GM21723 (cell line): ENCODE measurements around the gene GPR62.
"Not testable (repeated sequence)": the region's sequence is repeated elsewhere in the genome, so short reads cannot be mapped to it uniquely, and the experiment has no call there.

Experiments used
- ATAC-seq: cut with Tn5 transposase; IDR thresholded peaks from one replicate; pipeline ENCODE4 v1.9.1; 2021; ENCODE audit warnings: mild to moderate bottlenecking, moderate library complexity; ENCODE audit not compliant: unreplicated experiment

The GPR62 gene, protein sequence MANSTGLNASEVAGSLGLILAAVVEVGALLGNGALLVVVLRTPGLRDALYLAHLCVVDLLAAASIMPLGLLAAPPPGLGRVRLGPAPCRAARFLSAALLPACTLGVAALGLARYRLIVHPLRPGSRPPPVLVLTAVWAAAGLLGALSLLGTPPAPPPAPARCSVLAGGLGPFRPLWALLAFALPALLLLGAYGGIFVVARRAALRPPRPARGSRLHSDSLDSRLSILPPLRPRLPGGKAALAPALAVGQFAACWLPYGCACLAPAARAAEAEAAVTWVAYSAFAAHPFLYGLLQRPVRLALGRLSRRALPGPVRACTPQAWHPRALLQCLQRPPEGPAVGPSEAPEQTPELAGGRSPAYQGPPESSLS

DNA sequence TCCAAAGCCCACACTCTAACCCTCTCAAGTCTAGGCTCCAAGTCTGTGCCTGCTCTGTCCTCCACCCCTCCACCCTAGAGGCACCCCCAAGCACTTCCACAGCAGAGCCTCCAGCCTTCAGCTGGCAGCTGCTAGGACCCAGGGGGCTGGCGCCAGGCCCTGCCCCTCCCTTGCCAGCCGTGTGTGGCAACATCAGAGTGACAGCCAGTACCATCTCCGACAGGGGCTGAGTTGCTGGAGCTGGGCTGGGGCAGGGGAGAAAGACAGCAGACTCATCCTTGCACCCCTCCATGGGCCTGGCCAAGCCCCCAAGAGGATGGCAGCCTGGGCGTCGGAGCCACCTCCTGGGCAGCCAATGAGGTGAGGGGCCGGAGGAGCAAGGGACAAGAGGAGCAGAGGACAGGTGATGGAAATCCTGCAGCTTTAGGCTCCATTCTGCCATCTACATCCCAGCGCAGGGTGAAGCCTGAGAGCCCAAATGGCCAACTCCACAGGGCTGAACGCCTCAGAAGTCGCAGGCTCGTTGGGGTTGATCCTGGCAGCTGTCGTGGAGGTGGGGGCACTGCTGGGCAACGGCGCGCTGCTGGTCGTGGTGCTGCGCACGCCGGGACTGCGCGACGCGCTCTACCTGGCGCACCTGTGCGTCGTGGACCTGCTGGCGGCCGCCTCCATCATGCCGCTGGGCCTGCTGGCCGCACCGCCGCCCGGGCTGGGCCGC lies at the start of gene GPR62:
TSS of gene GPR62 (plus strand) at position 207 of the 718 bp plus-strand sequence. CDS start at position 479, 272 bp downstream.
- ATAC-seq, result no peak

DNA sequence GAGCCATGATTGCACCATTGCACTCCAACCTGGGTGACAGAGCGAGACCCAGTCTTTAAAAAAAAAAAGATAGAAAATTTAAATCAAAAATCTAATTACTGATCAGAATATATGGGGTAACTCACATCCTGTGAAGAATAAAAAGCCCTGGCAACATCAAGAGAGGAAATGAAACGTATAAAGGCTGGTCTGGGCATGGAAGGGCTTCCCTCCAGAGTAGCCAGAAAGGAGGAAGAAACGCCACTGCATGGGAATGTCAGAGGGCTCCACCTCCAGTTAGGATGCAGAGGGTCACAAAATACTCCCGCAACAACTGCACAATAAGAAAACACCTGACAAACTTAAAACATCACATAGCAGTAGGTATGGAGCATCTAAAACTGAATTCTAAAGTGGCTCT lies 47.2 kb upstream of the GPR62 start:
- ATAC-seq, result no peak

DNA sequence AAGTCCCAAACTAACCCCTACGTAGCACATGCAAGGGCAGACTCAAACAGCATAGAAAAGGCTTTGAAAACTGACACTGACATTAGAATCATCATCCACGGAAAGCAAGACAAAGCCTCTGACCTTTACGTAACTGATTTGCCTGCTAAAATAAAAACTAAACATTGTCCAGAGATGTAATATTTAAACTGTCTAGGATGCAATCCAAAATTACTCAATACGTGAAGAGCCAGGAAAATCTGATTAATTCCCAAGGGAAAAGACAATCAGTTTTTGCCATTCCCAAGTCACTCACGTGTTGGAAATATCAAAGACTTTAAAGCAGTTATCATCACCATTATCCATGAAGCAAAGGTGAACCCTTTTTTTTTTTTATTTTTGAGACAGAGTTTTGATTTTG lies 38.8 kb upstream of the GPR62 start:
- ATAC-seq, result no peak

DNA sequence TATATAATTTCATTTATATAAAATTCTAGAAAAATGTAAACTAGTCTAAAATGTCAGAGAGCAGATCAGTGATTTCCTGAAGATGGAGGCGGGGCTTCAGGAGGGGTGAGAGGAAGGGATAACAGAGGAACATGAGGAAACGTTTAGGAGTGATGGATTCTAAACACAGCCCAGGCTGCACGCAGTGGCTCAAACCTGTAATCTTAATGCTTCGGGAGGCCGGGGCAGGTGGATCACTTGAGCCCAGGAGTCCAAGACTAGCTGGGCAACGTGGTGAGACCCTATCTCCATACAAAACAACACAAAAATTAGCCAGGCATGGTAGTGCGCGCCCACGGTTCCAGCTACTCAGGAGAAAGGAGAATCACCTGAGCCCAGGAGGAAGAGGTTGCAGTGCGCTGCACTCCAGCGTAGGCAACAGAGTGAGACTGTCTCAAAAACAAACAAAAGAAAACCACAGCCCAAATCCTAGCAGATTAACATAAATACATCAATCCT lies 34.1 kb upstream of the GPR62 start:
- ATAC-seq, result no peak

DNA sequence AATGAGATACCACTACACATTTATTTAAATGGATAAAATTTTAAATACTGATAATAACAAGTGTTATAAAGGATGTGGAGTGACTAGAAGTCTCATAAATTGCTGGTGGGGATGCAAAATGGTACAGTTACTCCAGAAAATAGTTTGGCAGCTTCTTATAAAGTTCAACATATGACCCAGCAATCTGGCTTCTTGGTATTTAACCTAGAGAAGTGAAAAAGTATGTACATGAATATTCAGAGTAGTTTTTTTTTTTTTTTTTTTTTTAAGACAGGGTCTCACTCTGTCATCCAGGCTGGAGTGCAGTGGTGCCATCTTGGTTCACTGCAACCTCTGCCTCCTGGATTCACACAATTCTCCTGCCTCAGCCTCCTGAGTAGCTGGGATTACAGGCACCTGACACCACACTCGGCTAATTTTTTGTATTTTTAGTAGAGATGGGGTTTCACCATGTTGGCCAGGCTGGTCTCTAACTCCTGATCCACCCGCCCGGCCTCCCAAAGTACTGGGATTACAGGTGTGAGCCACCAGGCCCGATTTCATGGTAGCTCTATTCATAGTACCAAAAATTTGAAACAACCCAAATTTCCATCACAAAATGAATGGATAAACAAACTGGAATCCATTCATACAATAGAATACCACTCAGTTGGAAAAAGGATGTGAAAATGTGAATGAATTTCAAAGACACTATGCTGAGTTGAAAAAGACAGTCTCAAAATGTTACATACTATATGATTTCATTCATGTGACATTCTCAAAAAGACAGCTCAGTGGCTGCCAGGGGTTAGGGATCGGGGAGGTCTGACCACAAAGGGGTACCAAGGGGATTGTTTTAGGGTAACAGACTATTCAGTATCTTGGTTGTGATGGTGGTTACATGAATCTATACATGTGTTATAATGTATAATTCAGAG lies 27.9 kb upstream of the GPR62 start:
- ATAC-seq, result no peak

DNA sequence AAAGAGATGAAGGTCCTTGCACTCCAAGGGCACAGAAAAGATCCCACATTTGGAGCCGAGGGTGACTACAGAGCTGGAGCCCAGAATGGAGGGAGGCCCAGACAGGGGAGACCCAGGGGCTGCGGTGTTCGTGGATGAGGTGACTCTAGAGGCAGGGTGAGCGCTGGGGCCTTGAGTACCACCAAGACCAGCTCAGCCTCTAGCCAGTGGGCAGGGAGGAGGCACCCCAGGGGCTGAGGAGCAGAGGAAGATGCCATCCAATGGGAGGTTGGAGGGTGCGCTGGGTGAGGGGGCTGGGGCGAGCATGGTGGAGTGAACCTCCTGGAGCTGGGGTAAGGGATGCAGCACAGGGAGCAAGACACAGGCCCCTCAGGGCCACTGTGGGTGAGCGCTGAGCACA lies 26.7 kb upstream of the GPR62 start:
- no peak for ATAC-seq

DNA sequence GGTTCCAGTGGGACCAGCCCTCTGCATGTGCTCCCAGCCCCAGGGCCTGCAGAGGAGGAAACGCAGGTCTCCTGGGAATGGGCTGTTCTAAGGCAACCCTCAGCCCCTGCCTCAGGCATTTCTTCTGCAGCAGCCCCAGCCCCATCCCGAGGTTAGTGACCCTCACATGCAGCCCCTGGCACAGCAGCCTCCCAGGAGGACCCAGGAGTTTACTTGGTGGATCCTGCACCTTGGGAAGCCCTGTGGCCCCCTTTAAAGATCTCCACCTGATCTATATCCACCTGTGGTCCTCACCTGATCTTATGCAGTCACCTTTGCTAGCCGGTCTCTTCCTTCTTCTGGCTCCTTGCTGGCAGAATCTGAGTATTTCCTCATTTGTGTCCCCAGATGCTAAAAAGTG lies 26.2 kb upstream of the GPR62 start:
- ATAC-seq, result not testable (repeated sequence)

DNA sequence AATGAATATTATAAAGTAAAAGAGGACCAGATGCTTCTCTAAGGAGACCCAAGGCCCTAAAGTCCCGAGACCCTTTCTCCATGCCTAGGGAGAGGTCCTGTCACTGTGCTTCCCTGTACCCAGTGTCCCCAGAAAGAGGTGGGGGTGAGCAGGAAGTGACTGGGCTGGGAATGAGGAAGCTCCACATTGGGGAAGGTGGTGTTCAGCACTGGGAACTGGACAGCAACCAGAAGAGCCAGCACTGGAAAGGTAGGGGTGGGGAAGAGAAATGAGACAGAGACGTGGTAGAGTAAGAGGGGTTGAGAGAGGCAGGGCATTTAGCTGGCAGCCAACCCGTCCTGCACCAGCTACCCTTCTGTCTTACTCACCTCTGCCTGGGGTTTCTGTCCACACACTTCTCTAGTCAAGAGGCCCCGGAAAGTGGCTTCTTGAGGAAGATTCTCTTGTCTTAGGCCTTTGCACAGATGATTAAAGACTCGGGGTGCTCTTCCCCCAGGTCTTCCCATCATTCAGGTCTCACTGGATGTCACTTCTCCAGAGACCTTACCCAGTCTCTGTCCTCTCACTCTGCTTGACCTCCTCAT lies 25.7 kb upstream of the GPR62 start:
- ATAC-seq, result no peak

DNA sequence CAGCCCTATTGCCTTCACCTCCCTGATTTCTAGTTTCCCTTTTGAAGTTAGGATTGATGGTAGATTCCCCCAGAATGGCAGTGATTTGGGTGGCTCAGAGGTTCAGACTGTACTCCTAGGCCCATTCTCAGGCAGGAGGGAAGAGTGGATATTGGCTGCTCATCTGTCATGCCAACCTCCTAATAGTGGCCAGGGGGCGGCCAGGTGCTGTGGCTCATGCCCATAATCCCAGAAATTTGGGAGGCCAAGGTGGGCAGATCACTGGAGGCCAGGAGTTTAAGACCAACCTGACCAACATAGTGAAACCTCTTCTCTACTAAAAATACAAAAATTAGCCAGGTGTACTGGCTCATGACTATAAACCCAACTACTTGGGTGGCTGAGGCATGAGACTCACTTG lies 24.7 kb upstream of the GPR62 start:
- no peak for ATAC-seq

DNA sequence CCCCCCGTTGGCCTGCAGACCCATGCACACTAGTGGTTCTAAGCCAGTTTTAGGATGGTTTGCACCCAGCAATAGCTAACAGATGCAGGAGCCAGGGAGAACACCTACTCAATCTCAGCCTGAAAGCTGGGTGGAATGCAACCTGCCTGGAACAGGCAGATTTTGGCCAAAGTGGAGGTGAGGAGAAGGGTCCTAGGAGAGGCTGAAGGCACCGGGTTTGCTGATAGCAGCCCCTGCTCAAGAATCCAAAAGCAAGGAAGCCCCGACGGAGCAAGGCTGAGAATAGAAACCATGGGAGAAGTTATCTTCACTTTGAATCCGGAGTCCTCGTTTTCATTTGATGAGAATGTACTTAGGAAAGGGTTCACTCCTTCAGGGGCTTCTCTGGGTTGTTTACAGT lies 23.4 kb upstream of the GPR62 start:
- ATAC-seq, result no peak

DNA sequence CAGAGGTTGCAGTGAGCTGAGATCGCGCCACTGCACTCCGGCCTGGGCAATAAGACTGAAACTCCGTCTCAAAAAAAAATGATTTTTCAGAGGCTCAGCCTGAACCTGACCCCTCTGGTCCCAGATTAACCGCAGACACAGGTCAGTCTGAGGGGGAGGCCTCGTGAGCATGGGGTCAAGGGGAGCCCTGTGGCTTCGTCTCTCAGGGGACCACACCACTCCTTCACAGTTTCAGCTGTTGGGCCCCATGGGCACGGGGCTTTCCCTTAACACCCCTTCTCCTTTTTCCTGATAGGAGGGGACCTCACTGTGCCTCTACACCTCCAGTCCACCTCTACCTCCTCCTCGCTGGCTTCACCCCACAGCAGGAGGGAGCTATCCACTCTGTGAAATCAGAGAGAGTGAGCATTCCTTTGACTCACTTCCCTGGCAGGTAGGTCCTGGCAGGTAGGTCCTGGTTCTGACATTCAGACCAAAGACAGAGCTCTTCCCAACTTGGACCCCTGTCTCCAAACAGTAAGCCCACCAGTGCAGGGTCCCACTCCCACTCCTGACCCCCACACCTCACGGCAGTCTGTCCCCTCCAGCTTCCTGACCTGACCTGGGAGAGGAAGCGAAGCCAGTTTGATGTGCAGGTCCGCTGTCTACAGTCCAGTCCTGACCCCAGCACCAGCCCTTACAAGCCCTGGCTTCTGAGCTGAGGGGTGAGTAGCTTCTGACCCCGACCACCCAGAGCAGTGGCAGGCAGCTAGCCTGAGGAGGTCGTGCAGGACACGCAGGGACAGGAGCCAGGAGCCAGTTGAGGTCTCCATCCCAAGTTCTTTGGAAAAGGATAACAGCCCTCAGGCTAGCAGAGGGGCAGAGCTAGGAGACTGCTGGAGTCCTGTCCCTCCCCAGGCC lies 22.5 kb upstream of the GPR62 start:
- ATAC-seq, result no peak

DNA sequence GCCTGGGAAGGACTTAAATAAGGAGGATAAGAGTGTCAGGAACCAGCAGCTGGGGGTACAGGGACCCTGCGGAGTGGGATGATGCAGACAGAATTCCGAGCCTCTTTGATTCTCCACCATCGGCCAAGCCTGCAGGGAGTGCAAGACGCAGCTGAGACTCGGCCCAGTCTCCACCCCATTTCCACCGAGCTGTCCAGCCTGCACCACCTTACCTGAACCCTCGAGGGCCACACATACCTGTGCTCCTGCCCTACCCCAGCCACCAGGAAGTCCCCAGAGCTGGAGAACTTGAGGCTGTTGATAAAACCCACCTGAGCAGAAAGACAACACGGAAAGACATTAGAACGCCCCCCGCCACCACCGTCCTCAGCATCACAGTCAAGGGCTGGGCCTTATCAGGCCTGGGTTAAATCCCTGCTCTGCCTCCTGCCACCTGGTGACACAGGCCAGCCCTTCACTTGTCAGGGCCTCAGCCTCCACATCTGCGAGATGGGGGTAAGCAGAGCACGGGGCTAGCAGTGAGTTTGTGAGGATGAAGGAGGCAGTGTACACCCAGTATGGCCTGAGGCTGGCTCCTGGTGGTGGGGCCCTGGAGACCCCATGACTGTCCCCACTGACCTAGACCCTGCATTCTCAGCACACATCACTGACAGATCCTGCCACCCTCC lies 21.6 kb upstream of the GPR62 start:
- ATAC-seq, result no peak

DNA sequence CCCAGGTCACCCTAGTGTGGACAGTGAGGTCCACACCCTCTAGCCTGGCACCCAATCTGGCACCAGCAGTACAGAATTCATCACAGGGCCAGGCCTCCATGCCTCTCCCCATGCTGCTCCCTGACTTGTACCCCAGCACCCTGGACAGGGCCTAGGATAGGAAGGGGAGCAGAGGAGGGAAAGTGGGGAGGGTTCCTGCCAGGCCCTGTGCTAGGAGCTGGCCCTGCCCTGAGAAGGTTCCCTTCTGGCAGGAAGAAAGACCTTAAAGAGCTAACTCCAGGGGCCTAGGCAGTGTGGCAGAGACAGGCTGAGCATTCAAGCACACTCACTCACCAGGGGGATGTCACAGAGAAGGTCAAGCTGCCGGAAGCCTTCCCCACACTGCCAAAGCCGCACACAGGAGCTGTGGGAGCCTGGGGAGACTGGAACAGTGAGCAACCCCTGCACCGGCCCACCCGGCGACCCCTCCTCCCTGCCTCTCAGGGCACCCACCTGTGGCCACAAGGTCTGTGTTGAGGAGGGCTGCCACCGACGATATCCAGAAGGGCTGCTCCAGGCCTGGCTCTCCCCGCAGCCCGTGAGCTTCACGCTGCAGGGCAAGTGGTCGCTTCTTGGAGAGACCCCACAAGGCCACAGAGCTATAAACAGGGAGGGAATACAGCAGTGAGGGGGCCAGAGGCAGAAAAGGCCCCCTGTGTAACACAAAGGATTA lies 20.9 kb upstream of the GPR62 start:
- ATAC-seq, result no peak

DNA sequence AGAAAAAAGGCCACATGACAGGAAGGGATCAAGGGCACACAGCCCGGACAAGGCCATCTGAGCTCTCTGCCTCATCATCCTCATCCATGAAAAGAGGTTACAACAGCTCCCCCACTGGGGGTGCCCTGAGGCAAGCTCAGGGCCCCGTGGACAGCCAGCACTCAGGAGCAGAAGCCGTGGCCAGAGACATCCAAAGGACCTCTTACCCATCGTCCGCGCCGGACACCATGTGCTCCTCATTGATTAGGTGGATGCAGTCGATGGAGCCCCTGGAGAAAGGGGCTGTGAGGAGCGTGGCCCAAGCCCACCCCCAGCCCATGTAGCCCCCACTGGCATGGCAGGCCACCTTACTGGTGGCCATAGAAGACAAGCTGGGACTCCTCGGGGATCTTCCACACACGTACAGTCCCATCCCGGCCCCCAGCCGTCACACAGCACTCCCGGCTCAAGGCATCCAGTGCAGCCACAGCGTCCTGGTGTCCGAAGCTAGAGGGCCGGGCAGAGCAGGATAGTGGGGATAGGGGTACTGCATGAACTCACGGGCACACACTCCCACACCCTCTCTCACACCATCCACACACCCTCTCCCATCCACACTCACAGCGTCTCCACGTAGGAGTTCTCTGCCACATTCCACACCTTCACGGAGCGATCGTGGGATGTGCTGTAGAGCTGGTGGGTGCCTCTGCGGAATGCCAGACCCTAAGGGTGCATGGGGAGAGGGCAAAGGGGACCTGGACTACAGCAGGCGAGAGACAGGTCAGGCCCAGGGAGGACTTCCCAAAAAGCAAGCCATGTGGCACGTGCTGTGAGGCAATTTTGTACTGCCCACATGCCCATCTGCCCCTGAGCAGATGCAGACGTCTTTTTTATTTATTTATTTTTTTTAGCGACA lies 19.9 kb upstream of the GPR62 start:
- ATAC-seq, result no peak

DNA sequence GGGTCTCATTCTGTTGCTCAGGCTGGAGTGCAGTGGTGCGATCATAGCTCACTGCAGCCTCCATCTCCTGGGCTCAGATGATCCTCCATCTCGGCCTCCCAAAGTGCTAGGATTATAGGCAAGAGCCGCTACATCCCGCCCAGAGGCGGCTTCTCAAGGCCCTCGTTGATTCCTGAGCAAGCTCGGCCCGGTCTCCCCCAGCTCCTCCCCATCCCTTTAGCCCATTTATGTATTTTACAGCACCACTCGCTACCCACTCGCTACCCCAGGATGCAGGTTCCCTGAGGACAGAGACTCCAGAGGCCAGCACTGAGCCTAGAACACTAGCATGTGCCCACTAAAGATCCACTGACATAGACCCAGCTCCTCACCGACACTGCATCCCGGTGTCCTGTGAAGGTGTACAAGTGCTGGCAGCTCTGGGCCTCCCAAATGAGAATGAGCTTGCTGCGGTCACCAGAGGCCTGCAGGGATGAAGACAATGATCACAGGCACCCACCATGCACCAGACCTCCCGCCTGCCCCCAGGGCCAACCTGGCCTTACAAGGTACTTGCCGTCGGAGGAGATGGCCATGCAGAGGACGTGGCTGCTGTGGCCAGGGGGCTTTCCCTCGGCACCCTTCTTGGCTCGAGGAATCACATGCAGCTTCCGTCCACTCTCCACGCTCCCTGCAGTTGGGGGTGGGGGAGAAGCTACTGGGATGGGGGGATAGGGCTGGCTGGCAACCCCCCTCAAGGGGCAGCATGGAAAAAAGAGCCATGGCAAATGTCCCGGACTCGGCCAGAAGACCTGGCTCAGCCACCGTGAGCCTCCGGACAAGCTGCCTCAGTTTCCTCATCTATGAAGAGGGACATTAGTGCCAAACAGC lies 19.1 kb upstream of the GPR62 start:
- ATAC-seq, result no peak

DNA sequence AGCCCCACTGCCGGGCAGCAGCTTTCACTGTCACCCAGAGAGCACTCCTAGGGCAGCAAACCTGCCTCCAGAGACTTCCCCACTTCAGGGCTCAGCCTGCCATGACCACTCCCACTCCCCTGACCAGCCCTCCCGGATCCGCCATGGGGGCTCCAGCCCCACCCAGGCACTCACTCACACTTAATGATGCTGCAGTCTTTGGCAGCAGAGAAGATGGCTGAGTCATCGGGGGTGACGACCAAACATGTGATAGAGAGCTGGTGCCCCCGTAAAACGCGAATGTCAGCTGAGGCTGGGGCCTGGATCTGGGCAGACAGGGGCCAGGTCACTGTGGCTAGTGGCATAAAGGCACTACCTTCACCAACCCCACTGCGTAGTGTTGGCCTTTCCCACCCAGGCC lies 18.2 kb upstream of the GPR62 start:
- no peak for ATAC-seq
